Amygdala (tissue), 56 donors: ENCODE data around the gene ITCH.
"Not testable (repeated sequence)": the region's sequence is repeated elsewhere in the genome, so short reads cannot be mapped to it uniquely, and the experiment has no call there.

Source experiments
- DNase-seq, 56 donors: peaks; one replicate each; lab custom pipeline; 2025; lab: John Stamatoyannopoulos, UW

ITCH gene

GRCh38 chr20:34363062-34363464 lies at the start of gene ITCH:
TSS of gene ITCH (plus strand) at chr20:34363273. CDS start at chr20:34393812, 30,539 bp downstream.
- DNase-seq = peak; percentile 63 to 97 (median 91)

GRCh38 chr20:34315236-34315635 lies 47.8 kb upstream of the ITCH start:
- DNase-seq = no peak

- DNase-seq = no peak
Observed at GRCh38 chr20:34316196-34316814, 46.8 kb upstream of the ITCH start.

GRCh38 chr20:34318609-34319443 lies 44.2 kb upstream of the ITCH start:
- no peak for DNase-seq

- no peak for DNase-seq
Observed at GRCh38 chr20:34320861-34321260, 42.2 kb upstream of the ITCH start.

- no peak for DNase-seq
Observed at GRCh38 chr20:34322267-34323105, 40.6 kb upstream of the ITCH start.

- DNase-seq = no peak
Observed at GRCh38 chr20:34324541-34324940, 38.5 kb upstream of the ITCH start.

GRCh38 chr20:34328207-34328606 lies 34.9 kb upstream of the ITCH start:
- not testable (repeated sequence) for DNase-seq

- DNase-seq = no peak
Observed at GRCh38 chr20:34328928-34329677, 34.0 kb upstream of the ITCH start.

GRCh38 chr20:34330861-34331544 lies 32.1 kb upstream of the ITCH start:
- not testable (repeated sequence) for DNase-seq

GRCh38 chr20:34331838-34332237 lies 31.2 kb upstream of the ITCH start:
- DNase-seq = no peak

GRCh38 chr20:34332262-34332920 lies 30.7 kb upstream of the ITCH start:
- DNase-seq = no peak

GRCh38 chr20:34333786-34334185 lies 29.3 kb upstream of the ITCH start:
- no peak for DNase-seq

GRCh38 chr20:34334654-34335407 lies 28.2 kb upstream of the ITCH start:
- DNase-seq = peak in 55 of 56 donors; percentile 26 to 94 (median 82)

GRCh38 chr20:34337544-34337943 lies 25.5 kb upstream of the ITCH start:
- DNase-seq = no peak

- no peak for DNase-seq
Observed at GRCh38 chr20:34337982-34338726, 24.9 kb upstream of the ITCH start.

GRCh38 chr20:34340726-34341125 lies 22.3 kb upstream of the ITCH start:
- DNase-seq = not testable (repeated sequence)

- not testable (repeated sequence) for DNase-seq
Observed at GRCh38 chr20:34341199-34341598, 21.9 kb upstream of the ITCH start.
